ENCODE results near the gene PHAX. TPM values are rescaled to one million over a fixed set of nuclear protein-coding genes. Genes with fewer than 3 reads are reported as not detected.
"Not testable (repeated sequence)": the region's sequence is repeated elsewhere in the genome, so short reads cannot be mapped to it uniquely, and the experiment has no call there.

PHAX gene
- total and polyA plus RNA-seq, 5 donors from 2014 or later = 27.0 to 83.0 (median 68.1) TPM

DNA sequence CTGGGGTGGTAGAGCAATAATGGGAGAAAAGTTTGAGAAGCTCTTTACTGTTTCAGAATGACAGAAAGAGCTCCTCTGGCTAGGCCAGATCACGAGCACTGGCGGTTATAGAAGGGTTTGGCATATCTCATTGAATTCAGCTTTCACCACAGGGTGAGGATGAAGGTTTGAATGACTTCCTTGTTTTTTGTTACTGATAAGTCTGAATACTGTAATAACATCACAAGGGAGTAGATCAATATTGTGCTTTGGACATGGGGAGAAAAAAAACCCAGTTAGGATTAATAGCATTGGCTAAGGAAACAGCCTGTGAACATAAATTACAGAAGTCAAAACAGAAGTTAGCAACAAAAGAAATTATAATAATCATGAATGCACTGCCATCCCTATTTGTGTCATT lies 9.4 kb downstream of the PHAX start:
- Mint-ChIP-seq H3K4me1 (peaks cover 19 to 60% (median 46%) of the 10 kb centered on the region in 4 donors), H3K36me3 (peaks cover 36% of the 10 kb centered on the region), H3K27ac (peak overlapping the region in 2 of 3 donors; percentile 42 to 70), H3K27me3 (no peaks in the 10 kb centered on the region), H3K9me3 (no peaks in the 10 kb centered on the region), H3K4me3 (no peak overlapping the region)
- Histone ChIP-seq H3K27ac (ENCODE audit: insufficient read depth, low read length, poor library complexity, severe bottlenecking) (no peak overlapping the region), H3K4me3 (ENCODE audit: low read depth, low read length) (no peak overlapping the region), H3K27me3 (ENCODE audit: control insufficient read depth, insufficient read depth, low read length) (no peaks in the 10 kb centered on the region), H3K36me3 (ENCODE audit: control insufficient read depth, insufficient read depth, low read length) (peaks cover 53% of the 10 kb centered on the region), H3K4me1 (ENCODE audit: control insufficient read depth, insufficient read depth, low read length, poor library complexity, severe bottlenecking) (peaks cover 8% of the 10 kb centered on the region), H3K9me3 (ENCODE audit: control insufficient read depth in 2 of 2, low read length in 2 of 2) (no peaks in the 10 kb centered on the region)
- no peak for ATAC-seq (ENCODE audit: low read depth in 2 of 2)
- no peak for DNase-seq

DNA sequence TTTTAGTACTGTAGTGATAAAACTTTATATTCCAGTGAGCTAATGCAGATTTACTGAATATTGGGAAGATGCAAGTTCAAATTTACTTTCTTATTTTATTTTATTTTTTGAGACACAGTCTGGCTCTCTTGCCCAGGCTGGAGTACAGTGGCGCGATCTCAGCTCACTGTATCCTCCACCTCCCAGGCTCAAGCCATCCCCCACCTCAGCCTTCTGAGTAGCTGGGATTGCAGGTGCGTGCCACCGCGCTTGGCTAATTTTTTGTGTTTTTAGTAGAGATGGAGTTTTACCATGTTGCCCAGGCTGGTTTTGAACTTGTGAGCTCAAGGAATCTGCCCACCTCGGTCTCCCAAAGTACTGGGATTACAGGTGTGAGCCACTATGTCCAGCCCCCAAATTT lies 9.9 kb downstream of the PHAX start:
- no peak overlapping the region for H3K4me3 Mint-ChIP-seq
- H3K27ac ChIP-seq (ENCODE audit: insufficient read depth, low read length, poor library complexity, severe bottlenecking) = no peak overlapping the region
- ATAC-seq (ENCODE audit: low read depth in 2 of 2) (no peak), DNase-seq (no peak)
- peaks cover 35% of the 10 kb centered on the region for H3K36me3 Mint-ChIP-seq
- H3K27me3 Mint-ChIP-seq = no peaks in the 10 kb centered on the region
- H3K36me3 ChIP-seq (ENCODE audit: control insufficient read depth, insufficient read depth, low read length) = peaks cover 49% of the 10 kb centered on the region
- no peaks in the 10 kb centered on the region for H3K9me3 ChIP-seq (ENCODE audit: control insufficient read depth in 2 of 2, low read length in 2 of 2)
- H3K9me3 Mint-ChIP-seq = no peaks in the 10 kb centered on the region
- peaks cover 20 to 59% (median 46%) of the 10 kb centered on the region in 4 donors for H3K4me1 Mint-ChIP-seq
- peaks cover 3% of the 10 kb centered on the region for H3K4me1 ChIP-seq (ENCODE audit: control insufficient read depth, insufficient read depth, low read length, poor library complexity, severe bottlenecking)
- H3K4me3 ChIP-seq (ENCODE audit: low read depth, low read length) = no peak overlapping the region
- no peaks in the 10 kb centered on the region for H3K27me3 ChIP-seq (ENCODE audit: control insufficient read depth, insufficient read depth, low read length)
- H3K27ac Mint-ChIP-seq = no peak overlapping the region

DNA sequence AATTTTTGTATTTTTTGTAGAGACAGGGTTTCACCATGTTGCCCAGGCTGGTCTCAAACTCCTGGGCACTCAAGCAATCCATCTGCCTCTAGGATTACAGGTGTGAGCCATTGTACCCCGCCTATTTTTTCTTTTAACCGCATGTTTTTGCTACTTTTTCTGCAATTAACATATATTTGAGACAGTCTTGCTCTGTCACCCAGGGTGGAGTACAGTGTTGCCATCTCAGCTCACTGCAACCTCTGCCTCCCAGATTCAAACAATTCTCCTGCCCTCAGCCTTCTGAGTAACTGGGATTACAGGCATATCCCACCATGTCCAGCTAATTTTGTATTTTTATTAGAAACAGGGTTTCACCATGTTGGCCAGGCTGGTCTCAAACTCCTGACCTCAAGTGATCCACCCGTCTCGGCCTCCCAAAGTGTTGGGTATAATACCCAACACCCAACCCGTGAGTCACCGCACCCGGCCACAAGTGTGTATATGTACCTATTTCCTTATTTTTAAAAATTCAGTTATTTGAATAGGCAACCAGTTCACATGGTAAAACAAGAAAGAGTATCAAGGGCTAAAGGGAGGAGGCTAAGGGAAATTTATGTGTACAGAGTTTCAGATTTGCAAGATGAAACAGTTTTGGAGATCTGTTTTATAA lies 13.3 kb downstream of the PHAX start:
- Histone ChIP-seq H3K4me1 (ENCODE audit: control insufficient read depth, insufficient read depth, low read length, poor library complexity, severe bottlenecking) (no peaks in the 10 kb centered on the region), H3K27ac (ENCODE audit: insufficient read depth, low read length, poor library complexity, severe bottlenecking) (no peak overlapping the region), H3K27me3 (ENCODE audit: control insufficient read depth, insufficient read depth, low read length) (no peaks in the 10 kb centered on the region), H3K4me3 (ENCODE audit: low read depth, low read length) (no peak overlapping the region), H3K9me3 (ENCODE audit: control insufficient read depth in 2 of 2, low read length in 2 of 2) (no peaks in the 10 kb centered on the region), H3K36me3 (ENCODE audit: control insufficient read depth, insufficient read depth, low read length) (peaks cover 54% of the 10 kb centered on the region)
- Mint-ChIP-seq H3K4me1 (peaks cover 14 to 40% (median 34%) of the 10 kb centered on the region in 4 donors), H3K36me3 (peaks cover 27% of the 10 kb centered on the region), H3K27me3 (no peaks in the 10 kb centered on the region), H3K9me3 (no peaks in the 10 kb centered on the region), H3K4me3 (no peak overlapping the region), H3K27ac (peak overlapping the region in 2 of 3 donors; percentile 38 to 67)
- DNase-seq (no peak), ATAC-seq (ENCODE audit: low read depth in 2 of 2) (no peak)

DNA sequence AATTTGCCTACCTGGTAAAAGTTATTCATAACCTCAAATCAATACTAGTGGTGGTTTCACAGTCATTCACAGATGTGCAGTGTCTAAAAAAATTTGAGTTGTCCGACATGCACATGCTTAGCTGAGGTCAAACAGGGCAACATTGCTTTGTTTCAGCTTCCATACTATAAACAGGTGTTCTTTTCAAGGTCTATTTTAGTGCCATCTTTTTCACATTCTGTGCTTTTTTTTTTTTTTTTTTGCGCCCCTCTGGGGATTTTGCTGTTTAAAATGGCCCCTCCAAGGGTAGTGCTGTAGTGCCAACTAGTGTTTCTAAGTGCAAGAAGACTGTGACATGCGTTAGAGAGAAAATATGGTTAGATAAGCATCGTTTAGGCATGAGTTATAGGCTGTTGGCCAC lies 14.5 kb downstream of the PHAX start:
- no peak for ATAC-seq (ENCODE audit: low read depth in 2 of 2)
- Mint-ChIP-seq H3K27ac (peak overlapping the region in 1 of 3 donors; percentile 32), H3K27me3 (no peaks in the 10 kb centered on the region), H3K9me3 (no peaks in the 10 kb centered on the region), H3K4me3 (no peak overlapping the region), H3K36me3 (peaks cover 22% of the 10 kb centered on the region), H3K4me1 (peaks cover 10 to 37% (median 29%) of the 10 kb centered on the region in 4 donors)
- Histone ChIP-seq H3K27ac (ENCODE audit: insufficient read depth, low read length, poor library complexity, severe bottlenecking) (no peak overlapping the region), H3K9me3 (ENCODE audit: control insufficient read depth in 2 of 2, low read length in 2 of 2) (no peaks in the 10 kb centered on the region), H3K36me3 (ENCODE audit: control insufficient read depth, insufficient read depth, low read length) (peaks cover 58% of the 10 kb centered on the region), H3K4me3 (ENCODE audit: low read depth, low read length) (no peak overlapping the region), H3K27me3 (ENCODE audit: control insufficient read depth, insufficient read depth, low read length) (no peaks in the 10 kb centered on the region), H3K4me1 (ENCODE audit: control insufficient read depth, insufficient read depth, low read length, poor library complexity, severe bottlenecking) (no peaks in the 10 kb centered on the region)
- DNase-seq = no peak

DNA sequence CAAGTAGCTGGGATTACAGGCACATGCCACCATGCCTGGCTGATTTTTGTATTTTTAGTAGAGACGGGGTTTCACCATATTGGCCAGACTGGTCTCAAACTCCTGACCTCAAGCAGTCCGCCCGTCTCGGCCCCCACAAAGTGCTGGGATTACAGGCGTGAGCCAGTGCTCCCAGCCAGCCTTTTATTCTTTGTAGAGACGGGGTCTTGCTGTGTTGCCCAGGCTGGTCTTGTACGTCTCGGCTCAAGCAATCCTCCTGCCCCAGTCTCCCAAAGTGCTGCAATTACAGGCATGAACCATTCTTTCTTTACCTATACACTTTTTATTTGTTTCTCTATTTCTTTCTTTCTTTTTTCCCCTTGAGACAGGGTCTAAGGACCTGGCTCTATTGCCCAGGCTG lies 16.9 kb downstream of the PHAX start:
- H3K4me3 Mint-ChIP-seq; DNase-seq; H3K9me3 ChIP-seq (ENCODE audit: control insufficient read depth in 2 of 2, low read length in 2 of 2); H3K4me3 ChIP-seq (ENCODE audit: low read depth, low read length); H3K27ac ChIP-seq (ENCODE audit: insufficient read depth, low read length, poor library complexity, severe bottlenecking); H3K27me3 Mint-ChIP-seq; H3K9me3 Mint-ChIP-seq; ATAC-seq (ENCODE audit: low read depth in 2 of 2); H3K4me1 ChIP-seq (ENCODE audit: control insufficient read depth, insufficient read depth, low read length, poor library complexity, severe bottlenecking); H3K27me3 ChIP-seq (ENCODE audit: control insufficient read depth, insufficient read depth, low read length): not testable (repeated sequence)
- Mint-ChIP-seq H3K4me1 (peaks cover 9 to 23% (median 18%) of the 10 kb centered on the region in 4 donors), H3K36me3 (peaks cover 11% of the 10 kb centered on the region), H3K27ac (peak overlapping the region in 1 of 3 donors; percentile 69)
- peaks cover 49% of the 10 kb centered on the region for H3K36me3 ChIP-seq (ENCODE audit: control insufficient read depth, insufficient read depth, low read length)

DNA sequence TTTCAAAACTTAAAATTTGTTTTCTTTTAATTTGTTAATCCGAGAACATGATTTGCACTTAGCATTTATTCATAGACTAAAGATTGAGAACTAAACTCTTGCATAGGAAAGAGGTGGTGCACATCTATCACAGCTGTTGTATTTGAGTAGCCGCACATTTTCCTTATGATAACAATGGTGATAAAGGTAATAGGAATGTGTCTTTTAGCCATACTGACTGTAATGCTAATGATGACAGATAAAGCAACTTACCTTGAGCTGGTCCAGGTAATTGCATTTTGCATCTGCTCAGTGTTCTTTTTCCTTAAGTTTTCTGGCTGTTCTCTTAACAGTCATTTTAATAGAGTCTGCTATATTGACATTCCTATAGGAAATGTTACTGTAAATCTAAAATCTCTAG lies 19.0 kb downstream of the PHAX start:
- peaks cover 5 to 13% (median 9%) of the 10 kb centered on the region in 4 donors for H3K4me1 Mint-ChIP-seq

DNA sequence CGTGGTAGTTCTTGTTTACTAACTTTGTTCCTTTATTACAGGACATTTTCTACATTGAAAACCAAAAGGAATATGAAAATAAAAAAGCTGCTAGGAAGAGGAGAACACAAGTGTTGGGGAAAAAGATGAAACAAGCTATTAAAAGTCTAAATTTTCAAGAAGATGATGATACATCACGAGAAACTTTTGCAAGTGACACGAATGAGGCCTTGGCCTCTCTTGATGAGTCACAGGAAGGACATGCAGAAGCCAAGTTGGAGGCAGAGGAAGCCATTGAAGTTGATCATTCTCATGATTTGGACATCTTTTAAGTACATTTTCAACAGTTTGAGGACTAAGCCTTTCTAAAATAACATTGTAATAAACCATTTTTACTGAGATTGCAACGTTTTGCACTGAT lies 23.8 kb downstream of the PHAX start:
- Histone ChIP-seq H3K27ac (ENCODE audit: insufficient read depth, low read length, poor library complexity, severe bottlenecking) (no peak overlapping the region), H3K4me1 (ENCODE audit: control insufficient read depth, insufficient read depth, low read length, poor library complexity, severe bottlenecking) (no peaks in the 10 kb centered on the region), H3K4me3 (ENCODE audit: low read depth, low read length) (no peak overlapping the region), H3K9me3 (ENCODE audit: control insufficient read depth in 2 of 2, low read length in 2 of 2) (no peaks in the 10 kb centered on the region), H3K36me3 (ENCODE audit: control insufficient read depth, insufficient read depth, low read length) (peaks cover 28% of the 10 kb centered on the region), H3K27me3 (ENCODE audit: control insufficient read depth, insufficient read depth, low read length) (no peaks in the 10 kb centered on the region)
- Mint-ChIP-seq H3K27me3 (no peaks in the 10 kb centered on the region), H3K36me3 (peaks cover 18% of the 10 kb centered on the region), H3K4me3 (no peak overlapping the region), H3K27ac (peak overlapping the region; percentile 2 to 82 (median 6)), H3K4me1 (peaks cover 0 to 5% (median 0%) of the 10 kb centered on the region in 4 donors), H3K9me3 (no peaks in the 10 kb centered on the region)
- ATAC-seq (ENCODE audit: low read depth in 2 of 2) (no peak), DNase-seq (peak in 1 of 3 donors; percentile 42)

More for the DNA sequence above, 19.0 kb downstream of the PHAX start:
- Mint-ChIP-seq H3K27me3 (no peaks in the 10 kb centered on the region), H3K36me3 (peaks cover 14% of the 10 kb centered on the region), H3K27ac (no peak overlapping the region), H3K4me3 (no peak overlapping the region), H3K9me3 (no peaks in the 10 kb centered on the region)
- peaks cover 42% of the 10 kb centered on the region for H3K36me3 ChIP-seq (ENCODE audit: control insufficient read depth, insufficient read depth, low read length)
- no peaks in the 10 kb centered on the region for H3K27me3 ChIP-seq (ENCODE audit: control insufficient read depth, insufficient read depth, low read length)
- ATAC-seq (ENCODE audit: low read depth in 2 of 2) = no peak
- H3K27ac ChIP-seq (ENCODE audit: insufficient read depth, low read length, poor library complexity, severe bottlenecking) = no peak overlapping the region
- H3K4me3 ChIP-seq (ENCODE audit: low read depth, low read length) = no peak overlapping the region
- H3K9me3 ChIP-seq (ENCODE audit: control insufficient read depth in 2 of 2, low read length in 2 of 2) = no peaks in the 10 kb centered on the region
- DNase-seq = no peak
- no peaks in the 10 kb centered on the region for H3K4me1 ChIP-seq (ENCODE audit: control insufficient read depth, insufficient read depth, low read length, poor library complexity, severe bottlenecking)

DNA sequence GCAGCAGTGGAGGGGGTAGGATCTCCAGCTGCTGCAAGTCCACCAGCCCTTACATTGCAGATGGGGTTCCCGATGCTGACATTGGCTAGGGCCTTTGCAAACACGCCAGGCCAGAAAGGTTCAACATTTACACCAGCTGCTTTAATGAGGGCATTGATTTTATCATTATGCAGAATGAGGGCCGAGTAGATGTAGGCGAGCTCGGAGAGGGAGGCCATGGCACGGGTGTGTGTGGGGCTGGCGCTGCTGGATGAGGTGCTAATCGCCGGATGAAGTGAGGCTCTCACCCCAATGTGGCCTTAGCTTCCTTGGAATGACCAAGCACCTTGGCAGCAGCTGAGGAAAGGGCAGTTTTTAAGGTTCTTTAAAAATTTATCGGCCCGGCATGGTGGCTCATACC lies 27.4 kb downstream of the PHAX start:
- no peaks in the 10 kb centered on the region for H3K9me3 ChIP-seq (ENCODE audit: control insufficient read depth in 2 of 2, low read length in 2 of 2)
- ATAC-seq (ENCODE audit: low read depth in 2 of 2) (no peak), DNase-seq (no peak)
- H3K4me1 ChIP-seq (ENCODE audit: control insufficient read depth, insufficient read depth, low read length, poor library complexity, severe bottlenecking) = no peaks in the 10 kb centered on the region
- peaks cover 15% of the 10 kb centered on the region for H3K36me3 ChIP-seq (ENCODE audit: control insufficient read depth, insufficient read depth, low read length)
- H3K27me3 ChIP-seq (ENCODE audit: control insufficient read depth, insufficient read depth, low read length) = no peaks in the 10 kb centered on the region
- Mint-ChIP-seq H3K9me3 (no peaks in the 10 kb centered on the region), H3K4me1 (peaks cover 0 to 5% (median 0%) of the 10 kb centered on the region in 4 donors), H3K27me3 (no peaks in the 10 kb centered on the region), H3K36me3 (peaks cover 18% of the 10 kb centered on the region), H3K27ac (peak overlapping the region in 1 of 3 donors; percentile 34), H3K4me3 (no peak overlapping the region)
- no peak overlapping the region for H3K4me3 ChIP-seq (ENCODE audit: low read depth, low read length)
- H3K27ac ChIP-seq (ENCODE audit: insufficient read depth, low read length, poor library complexity, severe bottlenecking) = no peak overlapping the region
